GM18502 (cell line): ENCODE results near the gene CLIP2.
"Not testable (repeated sequence)": the region's sequence is repeated elsewhere in the genome, so short reads cannot be mapped to it uniquely, and the experiment has no call there.

Experiments used
- ATAC-seq: cut with Tn5 transposase; IDR thresholded peaks from one replicate; pipeline ENCODE4 v1.9.1; 2021; ENCODE audit warnings: mild to moderate bottlenecking; ENCODE audit not compliant: unreplicated experiment, poor library complexity

CLIP2 gene

DNA sequence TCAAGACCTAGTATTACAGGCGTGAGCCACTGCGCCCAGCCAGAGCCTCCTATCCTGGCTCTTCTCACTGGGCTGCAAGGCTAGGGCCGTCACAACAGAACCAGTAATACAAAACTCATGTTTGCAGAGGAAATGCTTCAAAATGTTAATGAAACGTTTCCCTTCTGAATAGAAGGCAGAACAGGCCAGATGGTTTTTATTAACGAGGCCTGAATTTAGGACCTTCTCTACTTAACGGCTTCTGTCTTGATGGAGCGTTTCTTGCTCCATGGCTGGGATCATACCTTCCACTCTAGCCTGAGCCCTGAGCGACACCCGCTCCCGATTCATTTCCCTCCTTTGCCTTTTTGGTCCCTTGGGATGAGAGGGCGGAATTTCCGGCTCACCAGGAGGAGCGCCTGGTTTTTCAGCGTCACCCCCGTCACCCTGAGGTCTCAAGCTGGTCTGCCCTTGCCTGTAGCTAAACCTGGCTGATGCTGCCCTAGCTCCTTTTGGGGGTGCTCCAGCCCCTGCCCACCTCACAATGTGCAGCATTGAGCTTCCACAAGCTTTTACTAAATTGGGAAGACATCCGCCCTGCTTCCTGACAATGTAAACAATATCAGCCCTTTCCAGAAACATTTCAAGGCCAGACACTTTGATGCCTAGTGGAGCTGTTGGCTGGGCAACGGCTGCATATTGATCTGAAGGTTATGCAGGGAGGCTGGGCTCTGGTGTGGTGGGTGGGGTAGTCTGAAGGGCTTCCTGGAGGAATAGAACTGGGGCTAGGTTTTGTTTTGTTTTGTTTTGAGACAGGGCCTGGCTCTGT lies 5.2 kb downstream of the CLIP2 start:
- no peak for ATAC-seq

DNA sequence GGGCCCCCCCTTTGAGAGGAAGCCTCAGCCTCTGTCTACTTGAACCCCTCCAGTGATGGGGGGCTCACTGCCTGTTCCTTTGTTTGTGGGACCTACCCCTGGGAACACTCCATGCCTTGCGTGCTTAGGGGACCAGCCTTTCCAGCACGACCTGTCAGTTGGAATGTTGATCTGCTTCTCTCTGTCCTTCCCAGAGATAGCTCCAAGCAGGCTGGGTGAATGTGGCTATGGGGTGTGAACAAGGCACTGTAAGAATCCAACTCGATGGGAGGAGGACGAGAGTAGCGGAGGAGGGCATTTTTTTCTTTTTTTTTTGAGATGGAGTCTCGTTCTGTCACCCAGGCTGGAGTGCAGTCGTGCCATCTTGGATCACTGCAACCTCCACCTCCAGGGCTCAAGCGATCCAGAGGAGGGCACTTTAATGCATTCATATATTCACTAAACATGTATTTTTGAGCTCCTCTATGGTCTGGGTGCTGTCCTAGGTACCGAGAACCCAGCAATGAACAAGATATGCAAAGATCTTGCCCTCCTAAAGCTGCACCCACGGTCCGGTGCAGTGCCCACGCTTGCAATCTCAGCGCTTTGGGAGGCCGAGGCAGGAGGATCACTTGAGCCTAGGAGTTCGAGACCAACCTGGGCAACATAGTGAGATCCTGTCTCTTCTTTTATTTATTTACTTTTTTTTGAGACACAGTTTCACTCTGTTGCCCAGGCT lies 8.5 kb downstream of the CLIP2 start:
- ATAC-seq = no peak

DNA sequence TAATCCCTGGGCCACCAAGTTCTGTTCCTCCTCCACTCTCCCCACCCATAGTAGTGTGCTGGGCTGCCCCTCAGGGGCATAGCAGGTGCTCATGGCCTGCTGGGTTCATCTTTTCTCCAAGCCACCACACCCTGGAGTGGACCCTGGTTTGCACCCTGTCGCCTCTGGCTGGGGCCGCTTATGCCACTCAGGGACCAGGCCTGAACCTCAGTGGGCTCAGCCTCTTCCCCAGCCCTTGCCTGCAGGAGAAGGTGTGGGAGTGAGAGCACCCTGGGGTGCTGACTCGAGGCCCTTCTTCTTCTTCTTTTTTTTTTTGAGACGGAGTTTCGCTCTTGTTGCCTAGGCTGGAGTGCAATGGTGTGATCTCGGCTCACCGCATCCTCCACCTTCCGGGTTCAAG lies 10.2 kb downstream of the CLIP2 start:
- ATAC-seq = no peak

DNA sequence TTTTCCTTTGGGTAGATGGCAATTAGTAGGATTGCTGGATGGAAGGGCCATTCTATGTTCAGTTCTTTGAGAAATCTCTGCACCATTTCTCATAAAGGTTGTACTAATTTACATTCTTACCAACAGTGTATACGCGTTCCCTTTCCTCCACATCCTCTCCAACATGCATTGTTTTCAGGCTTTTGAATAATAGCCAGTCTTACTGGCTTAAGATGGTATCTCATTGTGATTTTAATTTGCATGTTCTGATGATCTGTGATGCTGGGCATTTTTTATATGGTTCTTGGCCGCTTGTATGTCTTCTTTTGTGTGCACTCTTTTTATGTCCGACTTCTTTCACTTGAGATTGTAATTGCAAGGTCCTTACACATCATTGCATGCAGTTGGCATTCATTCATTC lies 11.7 kb downstream of the CLIP2 start:
- ATAC-seq = no peak

DNA sequence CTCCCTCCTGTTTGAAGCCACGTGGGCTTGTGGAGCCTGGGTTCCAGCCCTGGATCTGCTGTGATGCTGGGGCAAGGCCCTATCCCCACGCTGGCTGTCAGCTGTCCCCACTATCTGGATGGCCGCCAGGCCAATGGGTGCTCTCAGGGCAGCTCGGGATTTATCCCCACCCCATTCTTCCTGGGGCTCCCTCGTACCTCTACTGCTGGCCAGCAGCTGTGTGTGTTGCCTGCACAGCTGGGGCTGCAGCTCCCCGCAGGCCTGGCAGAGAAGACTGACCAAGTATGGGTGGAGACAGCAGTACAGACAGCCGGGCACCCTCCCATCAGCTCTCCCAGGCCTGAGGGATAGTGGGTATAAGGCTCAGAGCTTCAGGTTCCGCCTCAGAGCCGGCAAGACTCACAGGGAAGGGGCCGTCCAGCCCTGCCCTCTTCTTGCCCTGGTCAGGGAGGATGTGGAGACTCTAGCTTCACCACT lies 13.6 kb downstream of the CLIP2 start:
- ATAC-seq = no peak

DNA sequence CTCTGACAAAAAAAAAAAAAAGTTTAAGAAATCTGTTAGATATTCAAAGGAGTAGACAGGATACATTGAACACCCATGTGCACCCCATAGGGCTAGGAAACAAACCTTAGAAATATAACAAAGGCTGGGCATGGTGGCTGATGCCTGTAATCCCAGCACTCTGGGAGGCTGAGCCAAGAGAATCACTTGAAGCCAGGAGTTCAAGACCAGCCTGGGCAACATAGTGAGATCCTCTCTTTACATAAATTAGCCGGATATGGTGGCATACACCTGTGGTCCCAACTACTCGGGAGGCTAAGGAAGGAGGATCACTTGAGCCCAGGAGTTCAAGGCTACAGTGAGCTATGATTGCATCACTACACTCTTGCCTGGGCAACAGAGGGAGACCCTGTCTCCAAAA lies 15.3 kb downstream of the CLIP2 start:
- no peak for ATAC-seq

DNA sequence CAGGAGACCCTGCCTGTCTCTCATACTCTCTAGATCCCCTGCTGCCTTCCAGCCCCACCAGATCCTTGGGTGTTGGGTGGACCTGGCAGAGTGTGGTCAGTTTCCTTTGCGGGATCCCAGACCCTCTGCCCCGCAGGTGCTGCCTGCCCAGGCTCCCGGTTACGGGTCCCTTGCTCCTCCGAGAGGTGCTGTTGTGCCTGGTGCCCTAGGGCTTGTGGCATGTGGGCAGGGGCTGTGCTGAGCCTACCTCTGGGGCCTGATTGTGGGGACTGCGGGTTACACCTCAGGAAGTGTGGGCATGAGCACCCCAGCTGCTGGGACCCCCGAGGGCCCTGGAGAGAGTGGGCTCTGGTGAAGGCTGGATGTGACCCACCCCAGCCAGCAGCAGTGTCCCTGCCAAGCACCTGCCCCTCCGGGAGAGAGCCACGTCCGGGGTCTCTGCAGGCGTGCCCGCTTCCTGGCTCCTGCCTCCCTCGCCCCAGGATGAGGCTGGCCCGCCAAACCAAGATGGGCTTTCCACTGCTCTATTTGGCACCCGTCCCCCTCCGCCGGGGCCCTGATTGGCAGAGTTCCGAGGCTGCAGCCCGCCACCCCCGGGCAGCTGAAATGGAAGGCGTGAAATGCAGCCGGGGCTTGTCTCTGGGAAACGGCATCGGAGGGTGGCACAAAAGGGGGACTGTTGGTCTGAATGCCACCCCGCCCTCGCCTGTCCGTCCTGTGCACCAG lies 17.0 kb downstream of the CLIP2 start:
- ATAC-seq = no peak

DNA sequence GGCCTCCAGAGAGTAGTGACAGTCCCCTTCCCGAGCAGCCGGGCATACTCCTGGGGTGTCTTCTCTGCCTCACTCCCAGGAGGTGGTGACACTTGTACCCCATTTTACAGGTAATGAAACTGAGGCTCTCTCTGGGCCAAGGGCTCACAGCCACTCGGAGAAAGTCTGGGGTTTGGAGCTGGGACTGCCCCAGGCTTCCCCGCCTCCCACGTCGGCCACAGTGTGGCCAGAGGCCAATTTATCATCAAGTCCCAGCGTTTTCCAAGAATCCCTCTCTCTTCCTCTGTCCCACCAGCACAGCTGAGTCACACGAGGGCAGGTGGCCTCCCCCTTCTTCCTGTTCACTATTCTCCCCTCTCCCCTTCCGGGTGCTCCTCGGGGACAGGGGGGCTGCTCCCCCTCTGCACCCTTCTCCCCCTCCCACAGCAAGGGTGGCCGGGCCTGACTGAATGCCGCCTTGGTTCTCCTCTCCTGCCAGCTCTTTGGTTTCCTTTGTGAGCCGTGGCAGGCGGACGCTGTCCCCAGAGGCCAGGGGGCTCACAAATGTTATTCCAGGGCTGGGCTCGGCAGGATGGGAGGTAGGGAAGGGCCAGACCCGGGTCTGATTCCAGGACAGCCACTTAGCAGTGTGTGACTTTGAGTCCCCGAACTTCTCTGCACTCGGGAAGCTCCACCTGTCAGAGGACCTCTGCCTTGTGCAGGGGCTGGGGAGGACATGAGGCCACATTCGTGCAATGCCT lies 17.7 kb downstream of the CLIP2 start:
- no peak for ATAC-seq

DNA sequence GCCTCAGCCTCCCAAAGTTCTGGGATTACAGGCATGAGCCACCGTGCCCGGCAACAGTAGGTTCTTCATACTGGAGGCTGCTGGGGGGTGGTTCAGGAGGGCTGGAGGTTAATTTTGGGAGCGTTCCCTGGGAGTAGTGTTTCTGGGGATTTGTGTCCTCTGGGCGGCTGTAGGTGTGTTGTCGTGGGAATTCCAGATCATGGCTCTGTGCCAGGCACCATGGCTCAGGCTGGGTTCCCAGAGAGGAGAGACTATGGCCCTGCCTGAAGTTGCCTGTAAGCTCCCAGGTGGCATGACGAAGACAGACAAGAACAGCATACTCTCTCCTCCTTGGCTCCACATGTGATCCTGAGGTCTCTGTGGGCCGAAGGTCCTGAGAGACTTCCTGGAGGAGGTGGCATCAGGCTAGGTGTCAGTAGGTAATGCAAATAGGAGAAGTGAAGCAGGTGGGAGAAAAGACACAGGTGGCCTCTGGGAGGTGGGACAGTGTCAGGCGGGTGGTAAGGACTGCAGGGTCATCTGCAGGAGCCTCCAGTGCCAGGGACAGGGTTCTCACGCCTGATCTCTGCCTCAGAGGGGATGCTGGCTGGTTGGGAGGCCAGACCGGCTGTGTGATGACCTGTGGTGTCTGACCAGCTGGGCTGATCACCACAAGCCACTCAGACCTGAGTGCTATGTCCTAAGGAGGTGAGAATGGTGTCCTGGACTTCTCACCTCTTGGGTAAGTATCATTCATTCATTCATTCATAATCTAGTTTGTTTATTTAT lies 18.7 kb downstream of the CLIP2 start:
- no peak for ATAC-seq

DNA sequence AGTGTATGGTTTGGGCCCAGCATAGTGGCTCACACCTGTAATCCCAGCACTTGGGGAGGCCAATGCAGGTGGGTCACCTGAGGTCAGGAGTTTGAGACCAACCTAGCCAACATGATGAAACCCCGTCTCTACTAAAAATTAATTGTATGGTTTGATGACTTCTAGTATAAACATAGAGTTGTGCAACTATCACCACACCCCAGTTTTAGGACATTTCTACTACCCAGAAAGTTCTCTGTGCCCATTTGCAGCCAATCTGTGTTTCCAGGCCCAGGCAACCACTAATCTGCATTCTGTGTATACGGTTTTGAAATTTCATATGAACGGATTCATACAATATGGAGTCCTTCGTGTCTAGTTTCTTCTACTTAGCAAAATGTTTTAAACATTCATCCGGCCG lies 20.0 kb downstream of the CLIP2 start:
- no peak for ATAC-seq

DNA sequence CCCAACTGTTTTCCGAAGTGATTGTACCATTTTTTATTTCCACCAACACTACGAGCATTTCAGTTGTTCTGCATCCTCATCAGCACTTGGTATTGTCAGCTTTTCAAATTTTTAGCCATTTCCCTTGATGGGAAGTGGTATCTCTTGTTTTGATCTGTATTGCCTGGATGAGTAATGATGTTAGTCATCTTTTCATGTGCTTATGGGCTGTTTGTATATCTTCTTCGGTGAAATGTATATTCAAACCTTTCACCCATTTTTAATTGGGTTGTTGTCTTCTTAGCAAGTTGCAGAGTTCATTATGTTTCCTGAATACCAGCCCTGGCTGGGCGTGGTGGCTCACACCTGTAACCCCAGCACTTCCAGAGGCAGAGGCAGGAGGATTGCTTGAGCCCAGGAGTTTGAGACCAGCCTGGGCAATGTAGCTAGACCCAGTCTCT lies 22.1 kb downstream of the CLIP2 start:
- no peak for ATAC-seq

DNA sequence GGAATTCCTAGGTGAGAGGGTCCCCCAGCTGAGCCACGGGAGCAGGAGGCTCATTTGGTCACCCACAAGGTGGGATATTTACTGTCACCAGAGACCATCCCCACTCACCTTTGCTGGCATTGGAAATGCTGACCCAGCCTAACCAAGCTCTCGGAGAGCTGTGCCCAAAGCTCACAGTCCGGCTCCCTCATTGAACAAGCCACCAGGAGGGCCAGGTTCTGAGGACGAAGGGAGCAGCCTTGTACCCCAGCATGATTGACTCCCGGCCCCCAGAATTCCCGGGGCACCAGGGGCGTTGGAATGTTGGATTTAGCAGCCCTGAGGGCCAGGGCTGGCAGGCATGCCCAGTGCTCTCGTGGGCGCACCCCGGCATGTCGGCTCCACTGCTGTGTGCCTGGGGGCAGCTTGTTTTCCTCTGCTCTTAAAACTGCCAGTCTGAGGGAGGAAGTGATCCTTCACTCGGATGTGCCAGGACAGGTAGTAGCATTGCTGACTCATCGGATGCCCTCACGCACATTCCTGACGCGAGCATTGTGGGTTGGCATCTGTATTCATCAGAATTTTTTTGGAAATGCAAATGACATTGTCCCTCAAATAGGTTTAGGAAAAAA lies 23.3 kb downstream of the CLIP2 start:
- ATAC-seq = no peak

DNA sequence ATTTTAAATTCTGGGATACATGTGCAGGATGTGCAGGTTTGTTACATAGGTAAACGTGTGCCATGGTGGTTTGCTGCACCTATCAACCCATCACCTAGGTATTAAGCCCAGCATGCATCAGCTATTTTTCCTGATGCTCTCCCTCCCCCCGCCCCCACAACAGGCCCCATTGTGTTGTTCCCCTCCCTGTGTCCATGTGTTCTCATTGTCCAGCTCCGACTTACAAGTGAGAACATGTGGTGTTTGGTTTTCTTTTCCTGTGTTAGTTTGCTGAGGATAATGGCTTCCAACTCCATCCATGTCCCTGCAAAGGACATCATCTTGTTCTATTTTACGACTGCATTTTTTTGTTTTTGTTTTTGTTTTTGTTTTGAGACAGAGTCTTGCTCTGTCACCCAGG lies 26.7 kb downstream of the CLIP2 start:
- ATAC-seq = not testable (repeated sequence)

DNA sequence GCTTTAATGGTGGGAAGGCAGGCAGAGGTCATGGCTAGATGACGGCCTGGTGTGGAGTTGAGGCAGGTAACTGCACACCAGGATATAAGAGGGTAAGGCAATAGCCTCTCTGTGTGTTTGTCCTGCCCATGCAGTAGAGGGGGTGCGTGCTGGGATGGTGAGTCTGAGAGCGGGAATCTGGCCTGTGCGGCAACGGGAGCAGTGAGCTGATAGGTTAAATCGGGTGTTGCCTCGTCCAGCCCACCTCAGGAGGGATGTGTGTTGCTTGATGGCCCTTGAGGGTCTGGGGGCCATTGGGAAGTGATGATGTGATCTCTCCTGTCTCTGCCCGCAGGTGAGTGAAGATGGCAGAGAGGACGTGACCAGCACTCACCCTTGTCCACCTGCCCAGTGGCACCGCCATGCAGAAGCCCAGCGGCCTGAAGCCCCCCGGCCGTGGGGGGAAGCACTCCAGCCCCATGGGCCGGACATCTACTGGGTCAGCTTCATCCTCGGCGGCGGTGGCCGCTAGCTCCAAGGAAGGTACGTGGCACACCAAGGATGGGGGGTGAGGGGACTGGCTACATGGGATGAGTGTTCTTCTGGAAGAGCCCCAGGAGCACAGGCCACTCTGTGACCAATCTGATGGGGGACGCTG lies 28.1 kb downstream of the CLIP2 start:
- no peak for ATAC-seq

DNA sequence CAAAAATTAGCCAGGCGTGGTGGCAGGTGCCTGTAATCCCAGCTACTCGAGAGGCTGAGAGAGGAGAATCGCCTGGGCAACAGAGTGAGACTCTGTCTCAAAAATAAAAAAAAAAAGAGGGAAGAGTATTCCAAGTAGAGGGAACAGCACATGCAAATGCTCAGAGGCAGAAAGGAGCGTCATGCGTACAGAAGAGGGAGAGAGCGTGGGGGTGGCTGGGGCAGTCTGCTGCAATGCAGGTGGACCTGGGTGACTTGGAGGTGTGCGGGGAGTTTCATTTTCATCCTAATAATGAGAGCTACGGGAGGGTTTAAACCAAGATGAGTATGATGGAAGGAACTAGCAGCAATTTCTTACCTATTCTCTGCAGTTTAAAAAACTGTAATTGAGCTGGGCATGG lies 28.8 kb downstream of the CLIP2 start:
- ATAC-seq = no peak

DNA sequence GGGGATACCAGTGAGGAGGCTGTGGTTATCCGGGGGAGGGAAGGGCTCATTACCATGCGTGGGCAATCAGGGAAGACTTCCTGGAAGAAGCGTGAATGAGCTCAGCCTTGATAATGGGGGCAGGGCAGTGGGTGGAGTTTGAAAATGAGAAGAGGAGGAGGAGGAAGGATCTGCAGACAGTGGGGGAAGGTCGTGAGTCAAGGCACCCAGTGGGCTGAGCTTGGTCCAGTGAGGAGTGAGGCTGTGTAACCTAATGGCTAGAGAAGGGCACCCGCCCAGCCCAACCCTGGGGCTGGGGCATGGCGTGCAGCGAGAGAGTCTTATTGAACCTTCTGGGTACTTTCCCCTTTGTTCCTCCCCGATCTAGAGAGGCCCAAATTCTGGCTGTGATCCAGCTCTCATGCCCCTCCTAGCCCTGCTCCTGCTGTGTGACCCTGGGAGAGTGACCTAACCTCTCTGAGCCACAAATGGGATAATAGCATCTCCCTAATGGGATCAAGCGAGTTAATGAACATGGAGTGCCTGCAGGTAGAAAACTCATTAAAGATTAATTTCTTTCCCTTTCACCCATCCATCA lies 31.5 kb downstream of the CLIP2 start:
- no peak for ATAC-seq

DNA sequence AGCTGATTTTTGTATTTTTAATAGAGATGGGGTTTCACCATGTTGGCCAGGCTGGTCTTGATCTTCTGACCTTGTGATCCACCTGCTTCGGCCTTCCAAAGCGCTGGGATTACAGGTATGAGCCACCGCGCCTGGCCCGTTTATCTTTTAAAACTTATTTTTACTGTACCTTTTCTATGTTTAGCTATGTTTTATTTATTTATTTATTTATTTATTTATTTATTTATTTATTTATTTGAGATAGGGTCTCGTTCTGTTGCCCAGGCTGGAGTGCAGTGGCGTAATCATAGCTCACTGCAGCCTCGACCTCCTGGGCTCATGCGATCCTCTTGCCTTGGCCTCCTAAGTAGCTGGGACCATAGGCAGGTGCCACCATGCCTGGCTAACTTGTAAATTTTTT lies 33.7 kb downstream of the CLIP2 start:
- ATAC-seq = not testable (repeated sequence)

DNA sequence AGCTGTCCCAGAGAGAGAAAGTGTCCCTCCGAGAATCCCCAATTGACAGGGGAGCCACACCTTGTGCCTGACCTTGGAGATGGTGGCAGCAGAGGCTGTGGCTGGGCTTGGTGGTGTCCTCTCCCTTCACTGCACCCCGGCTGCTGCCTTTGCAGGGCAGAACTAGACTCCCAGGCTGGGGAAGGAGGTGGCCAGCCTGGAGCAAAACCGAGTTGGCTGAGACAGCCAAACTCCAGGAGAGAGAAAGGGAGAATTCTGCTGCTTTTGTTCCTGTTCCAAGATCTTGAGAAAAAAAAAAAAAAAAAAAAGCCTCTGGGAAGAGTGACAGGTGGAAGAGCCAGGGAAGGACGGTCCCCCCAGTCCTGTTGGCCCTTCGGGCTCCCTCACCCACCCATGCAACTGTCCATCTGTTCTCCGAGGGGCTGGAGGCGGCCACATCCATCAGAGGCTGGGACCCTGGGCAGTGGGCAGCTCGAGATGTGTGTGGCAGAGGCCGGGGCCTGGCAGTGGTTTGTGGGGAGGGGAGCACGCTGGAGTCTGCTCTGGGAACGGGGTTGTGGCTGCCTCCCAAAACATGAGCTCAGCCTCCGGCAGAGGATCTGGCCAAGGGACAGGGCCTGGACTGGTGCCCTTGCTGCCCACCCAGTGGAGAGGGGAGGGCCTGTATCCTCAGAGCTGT lies 35.5 kb downstream of the CLIP2 start:
- no peak for ATAC-seq
